ENCODE measurements around the gene RUVBL1.
A peak's percentile ranks its signal among the peaks of the same experiment; 100 is the strongest.

Gene RUVBL1

DNA sequence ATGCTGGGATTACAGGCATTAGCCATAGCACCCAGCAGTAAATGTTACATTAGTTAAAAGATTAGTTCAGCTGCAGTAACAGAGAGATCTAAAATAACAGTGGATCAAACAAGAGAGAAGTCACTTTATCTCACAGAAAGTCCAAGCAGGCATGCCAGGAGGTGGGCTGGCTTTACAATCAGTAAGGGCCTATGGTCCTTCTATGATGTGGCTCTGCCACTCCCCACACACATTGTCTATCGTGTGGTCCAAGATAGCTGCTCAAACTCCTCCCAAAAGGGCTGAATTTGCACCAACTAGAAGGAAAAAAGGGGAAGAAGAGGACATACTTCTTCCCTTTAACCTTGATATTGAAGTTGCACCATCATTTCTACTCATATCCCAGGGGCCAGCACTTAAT, 4.6 kb upstream of the RUVBL1 start:
- Histone ChIP-seq H3K9me3 (ENCODE audit: control insufficient read depth in 1 of 2, low read length in 2 of 2) (no peaks in the 10 kb centered on the region), H3K27ac (ENCODE audit: low read length) (no peak overlapping the region), H3K4me1 (ENCODE audit: control insufficient read depth in 1 of 2, insufficient read depth in 2 of 2, low read length in 2 of 2) (peaks cover 0 to 3% of the 10 kb centered on the region in 2 donors), H3K36me3 (ENCODE audit: control insufficient read depth in 1 of 2, insufficient read depth in 2 of 2, low read length in 2 of 2) (no peaks in the 10 kb centered on the region), H3K27me3 (ENCODE audit: low read depth, low read length) (no peaks in the 10 kb centered on the region), H3K4me3 (ENCODE audit: low read depth in 1 of 2, low read length in 2 of 2) (no peak overlapping the region)

DNA sequence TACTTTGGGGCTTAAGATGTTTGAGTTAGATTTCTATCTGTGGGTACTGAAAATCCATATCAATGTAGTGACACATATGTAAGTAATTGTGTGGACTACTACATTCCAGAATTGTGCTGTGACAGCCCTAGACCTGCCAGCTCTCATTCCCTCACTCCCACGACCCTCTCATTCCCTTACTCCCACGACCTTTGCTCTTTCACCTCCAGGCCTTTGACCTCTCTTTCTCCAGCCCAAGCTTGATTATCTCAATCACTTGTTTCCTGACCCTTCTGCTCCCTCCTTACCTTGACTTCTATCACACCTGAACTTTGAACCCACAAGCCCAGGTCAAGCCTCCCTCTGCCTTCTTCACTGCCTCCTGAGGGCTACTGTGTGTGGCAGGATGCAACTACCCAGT, 3.6 kb upstream of the RUVBL1 start:
- Histone ChIP-seq H3K4me1 (ENCODE audit: control insufficient read depth in 1 of 2, insufficient read depth in 2 of 2, low read length in 2 of 2) (peaks cover 0 to 13% of the 10 kb centered on the region in 2 donors), H3K36me3 (ENCODE audit: control insufficient read depth in 1 of 2, insufficient read depth in 2 of 2, low read length in 2 of 2) (no peaks in the 10 kb centered on the region), H3K27ac (ENCODE audit: low read length) (no peak overlapping the region), H3K4me3 (ENCODE audit: low read depth in 1 of 2, low read length in 2 of 2) (no peak overlapping the region), H3K27me3 (ENCODE audit: low read depth, low read length) (no peaks in the 10 kb centered on the region), H3K9me3 (ENCODE audit: control insufficient read depth in 1 of 2, low read length in 2 of 2) (no peaks in the 10 kb centered on the region)

GRCh38 chr3:128123156-128123537, 465 bp downstream of the RUVBL1 start:
- Histone ChIP-seq H3K36me3 (ENCODE audit: control insufficient read depth in 1 of 2, insufficient read depth in 2 of 2, low read length in 2 of 2) (peaks cover 0 to 6% of the 10 kb centered on the region in 2 donors), H3K4me1 (ENCODE audit: control insufficient read depth in 1 of 2, insufficient read depth in 2 of 2, low read length in 2 of 2) (peaks cover 0 to 13% of the 10 kb centered on the region in 2 donors), H3K27me3 (ENCODE audit: low read depth, low read length) (no peaks in the 10 kb centered on the region), H3K27ac (ENCODE audit: low read length) (peak overlapping the region; percentile 59), H3K4me3 (ENCODE audit: low read depth in 1 of 2, low read length in 2 of 2) (peak overlapping the region; percentile 86 to 100), H3K9me3 (ENCODE audit: control insufficient read depth in 1 of 2, low read length in 2 of 2) (no peaks in the 10 kb centered on the region)

GRCh38 chr3:128122013-128122412, 1.6 kb downstream of the RUVBL1 start:
- peaks cover 0 to 13% of the 10 kb centered on the region in 2 donors for H3K4me1 ChIP-seq (ENCODE audit: control insufficient read depth in 1 of 2, insufficient read depth in 2 of 2, low read length in 2 of 2)
- no peaks in the 10 kb centered on the region for H3K27me3 ChIP-seq (ENCODE audit: low read depth, low read length)
- no peak overlapping the region for H3K4me3 ChIP-seq (ENCODE audit: low read depth in 1 of 2, low read length in 2 of 2)
- no peak overlapping the region for H3K27ac ChIP-seq (ENCODE audit: low read length)
- peaks cover 0 to 6% of the 10 kb centered on the region in 2 donors for H3K36me3 ChIP-seq (ENCODE audit: control insufficient read depth in 1 of 2, insufficient read depth in 2 of 2, low read length in 2 of 2)
- H3K9me3 ChIP-seq (ENCODE audit: control insufficient read depth in 1 of 2, low read length in 2 of 2): no peaks in the 10 kb centered on the region

DNA sequence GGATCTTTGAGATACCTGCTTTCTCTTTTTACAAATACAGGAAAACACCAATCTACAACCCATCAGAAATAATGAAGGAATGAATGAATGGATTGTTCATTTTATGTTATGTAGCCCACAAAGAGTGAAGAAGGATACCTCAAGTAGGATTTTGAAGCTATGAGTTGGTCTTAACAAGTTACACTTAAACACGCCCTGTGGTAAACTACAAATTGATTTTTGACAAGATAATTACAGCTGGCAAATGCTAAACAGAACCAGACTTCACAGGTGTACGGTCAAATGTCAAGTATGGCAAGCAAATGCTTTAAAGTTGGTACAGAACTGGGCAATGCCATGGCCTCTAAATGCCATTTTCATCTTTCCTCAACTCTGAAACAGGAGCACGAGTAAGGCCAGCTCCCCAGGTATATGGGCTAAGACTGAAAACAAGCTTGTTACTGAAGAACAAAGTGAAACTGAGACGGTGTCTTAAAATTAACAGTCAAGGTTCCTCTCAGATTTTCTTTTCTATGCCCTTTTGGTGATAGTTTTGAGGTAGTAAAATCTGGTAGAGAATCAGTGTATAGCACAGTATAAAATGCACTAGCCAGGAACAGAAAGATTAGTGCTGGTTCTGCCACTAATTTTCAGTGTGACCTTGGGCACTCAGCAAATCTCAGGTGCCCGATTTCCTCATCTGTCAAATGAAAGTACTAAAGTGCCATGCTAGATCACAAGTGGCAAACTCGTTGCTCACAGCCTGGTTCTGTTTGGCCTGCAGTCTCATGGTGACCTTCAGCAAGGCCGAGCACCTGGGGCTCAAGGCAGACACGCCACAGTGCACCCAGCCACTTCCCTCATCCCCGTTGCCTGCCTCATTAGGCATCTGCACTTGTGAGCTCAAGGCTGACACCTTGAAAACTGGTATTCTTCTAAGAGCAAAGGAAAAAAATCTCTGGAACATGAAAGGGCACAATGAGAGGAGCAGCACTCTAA, 9.5 kb downstream of the RUVBL1 start:
- Histone ChIP-seq H3K36me3 (ENCODE audit: control insufficient read depth in 1 of 2, insufficient read depth in 2 of 2, low read length in 2 of 2) (peaks cover 0 to 11% of the 10 kb centered on the region in 2 donors), H3K27me3 (ENCODE audit: low read depth, low read length) (no peaks in the 10 kb centered on the region), H3K4me3 (ENCODE audit: low read depth in 1 of 2, low read length in 2 of 2) (no peak overlapping the region), H3K9me3 (ENCODE audit: control insufficient read depth in 1 of 2, low read length in 2 of 2) (no peaks in the 10 kb centered on the region), H3K4me1 (ENCODE audit: control insufficient read depth in 1 of 2, insufficient read depth in 2 of 2, low read length in 2 of 2) (no peaks in the 10 kb centered on the region), H3K27ac (ENCODE audit: low read length) (no peak overlapping the region)

DNA sequence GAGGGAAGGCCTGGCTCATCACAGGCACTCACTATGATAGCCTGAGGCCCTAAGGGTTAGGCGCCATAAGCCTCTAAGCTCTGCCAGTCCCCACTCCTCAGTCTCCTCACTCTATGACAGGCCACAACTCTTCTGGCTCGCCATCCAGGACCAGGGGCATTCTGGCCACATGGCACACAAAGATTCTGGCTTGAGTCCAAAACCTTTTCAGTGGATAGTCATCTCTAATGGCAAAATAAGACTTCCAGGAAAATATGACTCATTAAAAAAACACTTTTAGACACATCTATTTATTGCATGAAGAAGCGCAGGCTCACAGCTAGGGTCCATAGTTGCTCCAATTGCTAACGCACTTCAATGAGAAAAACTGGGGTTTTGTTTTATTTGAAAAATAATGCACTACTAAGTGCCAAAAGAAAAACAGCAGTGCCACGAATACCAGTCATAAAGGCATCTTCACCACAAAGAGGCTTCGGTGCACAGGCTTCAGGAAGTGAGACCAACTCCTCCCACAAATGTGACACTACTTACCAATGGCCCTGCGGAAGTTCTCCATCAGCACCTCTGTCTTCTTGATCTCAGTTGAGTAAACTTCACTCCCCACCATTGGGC, 11.1 kb downstream of the RUVBL1 start:
- no peaks in the 10 kb centered on the region for H3K9me3 ChIP-seq (ENCODE audit: control insufficient read depth in 1 of 2, low read length in 2 of 2)
- no peak overlapping the region for H3K4me3 ChIP-seq (ENCODE audit: low read depth in 1 of 2, low read length in 2 of 2)
- no peaks in the 10 kb centered on the region for H3K4me1 ChIP-seq (ENCODE audit: control insufficient read depth in 1 of 2, insufficient read depth in 2 of 2, low read length in 2 of 2)
- peaks cover 0 to 5% of the 10 kb centered on the region in 2 donors for H3K36me3 ChIP-seq (ENCODE audit: control insufficient read depth in 1 of 2, insufficient read depth in 2 of 2, low read length in 2 of 2)
- no peak overlapping the region for H3K27ac ChIP-seq (ENCODE audit: low read length)
- no peaks in the 10 kb centered on the region for H3K27me3 ChIP-seq (ENCODE audit: low read depth, low read length)

DNA sequence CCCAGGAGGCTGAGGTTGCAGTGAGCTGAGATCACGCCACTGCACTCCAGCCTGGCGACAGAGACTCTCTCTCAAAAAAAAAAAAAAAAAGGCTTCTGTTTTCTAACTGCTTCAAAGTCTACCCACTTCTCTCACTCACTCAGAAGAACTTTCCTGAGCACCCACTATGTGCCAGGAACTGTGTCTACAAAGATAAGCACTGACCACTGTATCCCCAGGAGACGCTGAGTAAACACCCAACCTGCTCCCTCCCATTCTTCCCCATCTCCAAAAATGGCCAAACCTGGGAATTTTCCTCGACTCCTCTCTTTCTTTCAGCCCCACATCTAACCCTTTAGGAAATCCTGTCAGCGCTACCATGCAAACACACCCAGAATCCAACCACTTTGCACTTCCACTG, 12.5 kb downstream of the RUVBL1 start:
- Histone ChIP-seq H3K27me3 (ENCODE audit: low read depth, low read length) (no peaks in the 10 kb centered on the region), H3K36me3 (ENCODE audit: control insufficient read depth in 1 of 2, insufficient read depth in 2 of 2, low read length in 2 of 2) (peaks cover 0 to 5% of the 10 kb centered on the region in 2 donors), H3K27ac (ENCODE audit: low read length) (no peak overlapping the region), H3K4me1 (ENCODE audit: control insufficient read depth in 1 of 2, insufficient read depth in 2 of 2, low read length in 2 of 2) (no peaks in the 10 kb centered on the region), H3K4me3 (ENCODE audit: low read depth in 1 of 2, low read length in 2 of 2) (no peak overlapping the region), H3K9me3 (ENCODE audit: control insufficient read depth in 1 of 2, low read length in 2 of 2) (no peaks in the 10 kb centered on the region)

- no peaks in the 10 kb centered on the region for H3K9me3 ChIP-seq (ENCODE audit: control insufficient read depth in 1 of 2, low read length in 2 of 2)
- no peaks in the 10 kb centered on the region for H3K4me1 ChIP-seq (ENCODE audit: control insufficient read depth in 1 of 2, insufficient read depth in 2 of 2, low read length in 2 of 2)
- peaks cover 7 to 20% of the 10 kb centered on the region in 2 donors for H3K36me3 ChIP-seq (ENCODE audit: control insufficient read depth in 1 of 2, insufficient read depth in 2 of 2, low read length in 2 of 2)
- H3K4me3 ChIP-seq (ENCODE audit: low read depth in 1 of 2, low read length in 2 of 2): no peak overlapping the region
- H3K27me3 ChIP-seq (ENCODE audit: low read depth, low read length): no peaks in the 10 kb centered on the region
- no peak overlapping the region for H3K27ac ChIP-seq (ENCODE audit: low read length)
Observed at GRCh38 chr3:128107834-128108233, 15.8 kb downstream of the RUVBL1 start.

GRCh38 chr3:128103136-128103676, 20.4 kb downstream of the RUVBL1 start:
- H3K4me1 ChIP-seq (ENCODE audit: control insufficient read depth in 1 of 2, insufficient read depth in 2 of 2, low read length in 2 of 2): no peaks in the 10 kb centered on the region
- H3K36me3 ChIP-seq (ENCODE audit: control insufficient read depth in 1 of 2, insufficient read depth in 2 of 2, low read length in 2 of 2): peaks cover 28 to 53% of the 10 kb centered on the region in 2 donors
- no peaks in the 10 kb centered on the region for H3K9me3 ChIP-seq (ENCODE audit: control insufficient read depth in 1 of 2, low read length in 2 of 2)
- H3K4me3 ChIP-seq (ENCODE audit: low read depth in 1 of 2, low read length in 2 of 2): no peak overlapping the region
- H3K27me3 ChIP-seq (ENCODE audit: low read depth, low read length): no peaks in the 10 kb centered on the region
- H3K27ac ChIP-seq (ENCODE audit: low read length): no peak overlapping the region

GRCh38 chr3:128100638-128101037, 23.0 kb downstream of the RUVBL1 start:
- no peaks in the 10 kb centered on the region for H3K9me3 ChIP-seq (ENCODE audit: control insufficient read depth in 1 of 2, low read length in 2 of 2)
- no peak overlapping the region for H3K4me3 ChIP-seq (ENCODE audit: low read depth in 1 of 2, low read length in 2 of 2)
- H3K27ac ChIP-seq (ENCODE audit: low read length): no peak overlapping the region
- H3K36me3 ChIP-seq (ENCODE audit: control insufficient read depth in 1 of 2, insufficient read depth in 2 of 2, low read length in 2 of 2): peaks cover 41 to 75% of the 10 kb centered on the region in 2 donors
- no peaks in the 10 kb centered on the region for H3K27me3 ChIP-seq (ENCODE audit: low read depth, low read length)
- H3K4me1 ChIP-seq (ENCODE audit: control insufficient read depth in 1 of 2, insufficient read depth in 2 of 2, low read length in 2 of 2): no peaks in the 10 kb centered on the region

DNA sequence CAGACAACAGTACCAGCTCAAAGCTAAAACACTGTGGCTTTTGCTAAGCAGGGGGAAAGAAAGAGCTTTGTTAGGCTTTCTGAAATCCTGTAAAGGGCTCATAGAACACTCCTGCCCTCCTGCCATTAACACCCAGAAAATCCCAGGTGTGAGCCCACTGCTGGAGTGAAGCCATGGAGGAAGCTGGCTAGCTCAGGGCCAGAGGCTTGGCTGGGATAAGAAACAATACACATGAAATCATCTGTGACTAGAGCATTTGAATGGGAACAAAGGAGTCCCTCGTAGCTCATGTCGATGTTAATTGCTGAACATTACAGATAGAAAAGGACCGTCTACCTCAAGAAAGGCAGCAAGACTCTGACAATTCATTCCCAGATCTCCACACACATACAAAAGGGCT, 23.5 kb downstream of the RUVBL1 start:
- no peaks in the 10 kb centered on the region for H3K9me3 ChIP-seq (ENCODE audit: control insufficient read depth in 1 of 2, low read length in 2 of 2)
- peaks cover 0 to 3% of the 10 kb centered on the region in 2 donors for H3K4me1 ChIP-seq (ENCODE audit: control insufficient read depth in 1 of 2, insufficient read depth in 2 of 2, low read length in 2 of 2)
- H3K27me3 ChIP-seq (ENCODE audit: low read depth, low read length): no peaks in the 10 kb centered on the region
- H3K36me3 ChIP-seq (ENCODE audit: control insufficient read depth in 1 of 2, insufficient read depth in 2 of 2, low read length in 2 of 2): peaks cover 41 to 75% of the 10 kb centered on the region in 2 donors
- H3K27ac ChIP-seq (ENCODE audit: low read length): no peak overlapping the region
- H3K4me3 ChIP-seq (ENCODE audit: low read depth in 1 of 2, low read length in 2 of 2): no peak overlapping the region

Data from muscle layer of duodenum (tissue), 2 donors.